Parathyroid adenoma (tissue), 2 donors: ENCODE results near the gene KCTD1.

Source experiments
- H2AFZ ChIP-seq: fragments of 300-600 bp; sonication (generic); one replicate; pipeline ENCODE4 v1.7.0; 2017; ENCODE audit warnings: antibody characterized with exemption, mild to moderate bottlenecking
- H3K27ac ChIP-seq: fragments of 300-600 bp; sonication (generic); one replicate; pipeline ENCODE4 v1.7.0; 2017
- H3K27me3 ChIP-seq: fragments of 300-600 bp; sonication (generic); one replicate; pipeline ENCODE4 v1.7.0; 2017; ENCODE audit warnings: low read length; ENCODE audit not compliant: control insufficient read depth, insufficient read depth
- H3K36me3 ChIP-seq: fragments of 300-600 bp; sonication (generic); one replicate; pipeline ENCODE4 v1.7.0; 2017; ENCODE audit warnings: low read length; ENCODE audit not compliant: control insufficient read depth, insufficient read depth
- H3K4me1 ChIP-seq: fragments of 300-600 bp; sonication (generic); one replicate; pipeline ENCODE4 v1.7.0; 2017; ENCODE audit warnings: control low read depth
- H3K4me2 ChIP-seq: fragments of 300-600 bp; sonication (generic); one replicate; pipeline ENCODE4 v1.7.0; 2017; ENCODE audit warnings: low read length
- H3K4me3 ChIP-seq: fragments of 300-600 bp; sonication (generic); one replicate; pipeline ENCODE4 v1.7.0; 2017; ENCODE audit warnings: low read depth, low read length
- H3K79me2 ChIP-seq: fragments of 300-600 bp; sonication (generic); one replicate; pipeline ENCODE4 v1.7.0; 2017; ENCODE audit warnings: control low read depth
- H3K9ac ChIP-seq: fragments of 300-600 bp; sonication (generic); one replicate; pipeline ENCODE4 v1.7.0; 2017; ENCODE audit warnings: mild to moderate bottlenecking
- H3K9me3 ChIP-seq: fragments of 300-600 bp; sonication (generic); one replicate; pipeline ENCODE4 v1.7.0; 2017; ENCODE audit warnings: low read length; ENCODE audit not compliant: control insufficient read depth
- TF ChIP-seq, protein P1 (sequence below): fragments of 300-600 bp; sonication (generic); IDR thresholded peaks from one replicate; pipeline ENCODE4 v1.7.0; 2017; ENCODE audit warnings: antibody characterized with exemption, mild to moderate bottlenecking
- donor health status: primary hyperparathyroidism.

KCTD1 gene

DNA sequence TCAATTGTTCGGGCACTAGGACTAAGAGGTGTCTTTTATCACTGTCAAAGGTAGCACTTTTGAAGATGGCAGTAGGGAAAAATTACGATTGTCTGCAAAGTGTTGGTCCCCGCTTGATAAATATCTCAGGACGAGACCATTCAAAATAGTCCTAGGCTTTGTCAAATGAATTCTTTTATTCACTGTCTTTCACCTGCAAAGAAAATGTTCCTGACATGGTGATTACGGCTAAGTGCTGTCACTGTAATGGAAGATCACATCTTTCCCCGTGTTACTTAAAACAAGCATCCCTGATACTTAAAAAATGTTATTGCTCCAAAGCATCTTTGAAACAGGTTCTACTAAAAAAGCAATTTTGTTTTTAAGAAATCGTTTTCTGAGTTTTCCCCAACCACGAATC lies 71.7 kb downstream of the KCTD1 start:
- no peaks in the 10 kb centered on the region for H3K36me3 ChIP-seq
- H3K27me3 ChIP-seq, result no peaks in the 10 kb centered on the region
- no peaks in the 10 kb centered on the region for H3K9me3 ChIP-seq
- TF ChIP-seq, protein P1, sequence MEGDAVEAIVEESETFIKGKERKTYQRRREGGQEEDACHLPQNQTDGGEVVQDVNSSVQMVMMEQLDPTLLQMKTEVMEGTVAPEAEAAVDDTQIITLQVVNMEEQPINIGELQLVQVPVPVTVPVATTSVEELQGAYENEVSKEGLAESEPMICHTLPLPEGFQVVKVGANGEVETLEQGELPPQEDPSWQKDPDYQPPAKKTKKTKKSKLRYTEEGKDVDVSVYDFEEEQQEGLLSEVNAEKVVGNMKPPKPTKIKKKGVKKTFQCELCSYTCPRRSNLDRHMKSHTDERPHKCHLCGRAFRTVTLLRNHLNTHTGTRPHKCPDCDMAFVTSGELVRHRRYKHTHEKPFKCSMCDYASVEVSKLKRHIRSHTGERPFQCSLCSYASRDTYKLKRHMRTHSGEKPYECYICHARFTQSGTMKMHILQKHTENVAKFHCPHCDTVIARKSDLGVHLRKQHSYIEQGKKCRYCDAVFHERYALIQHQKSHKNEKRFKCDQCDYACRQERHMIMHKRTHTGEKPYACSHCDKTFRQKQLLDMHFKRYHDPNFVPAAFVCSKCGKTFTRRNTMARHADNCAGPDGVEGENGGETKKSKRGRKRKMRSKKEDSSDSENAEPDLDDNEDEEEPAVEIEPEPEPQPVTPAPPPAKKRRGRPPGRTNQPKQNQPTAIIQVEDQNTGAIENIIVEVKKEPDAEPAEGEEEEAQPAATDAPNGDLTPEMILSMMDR, result no peak
- H2AFZ ChIP-seq, result no peak overlapping the region
- H3K4me3 ChIP-seq, result no peak overlapping the region
- no peaks in the 10 kb centered on the region for H3K4me1 ChIP-seq
- no peak overlapping the region for H3K27ac ChIP-seq
- no peaks in the 10 kb centered on the region for H3K79me2 ChIP-seq
- no peak overlapping the region for H3K4me2 ChIP-seq
- no peak overlapping the region for H3K9ac ChIP-seq

DNA sequence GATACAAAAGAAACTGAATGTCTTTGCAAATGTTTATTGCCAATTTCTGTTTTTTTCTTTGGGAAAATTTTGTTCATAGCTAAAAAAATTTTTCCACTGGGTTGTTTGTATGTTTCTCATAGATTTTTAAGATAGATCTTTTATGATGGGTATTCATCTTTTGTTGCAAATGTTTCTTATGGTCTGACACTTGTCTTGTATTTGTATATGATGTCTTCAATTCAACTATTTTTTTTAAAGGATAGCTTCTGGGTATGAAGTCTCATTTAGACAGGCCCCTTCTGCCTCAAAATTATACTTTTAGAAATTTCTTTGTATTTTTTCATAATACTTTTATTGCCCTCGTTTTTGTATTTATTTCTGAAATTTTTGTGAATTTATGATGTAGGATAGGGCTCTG lies 73.8 kb downstream of the KCTD1 start:
- TF ChIP-seq, protein P1, result no peak
- H3K4me1 ChIP-seq, result no peaks in the 10 kb centered on the region
- H3K4me2 ChIP-seq, result no peak overlapping the region
- H3K9ac ChIP-seq, result no peak overlapping the region
- no peaks in the 10 kb centered on the region for H3K79me2 ChIP-seq
- H2AFZ ChIP-seq, result no peak overlapping the region
- no peaks in the 10 kb centered on the region for H3K9me3 ChIP-seq
- H3K4me3 ChIP-seq, result no peak overlapping the region
- no peaks in the 10 kb centered on the region for H3K27me3 ChIP-seq
- no peaks in the 10 kb centered on the region for H3K36me3 ChIP-seq
- H3K27ac ChIP-seq, result no peak overlapping the region

DNA sequence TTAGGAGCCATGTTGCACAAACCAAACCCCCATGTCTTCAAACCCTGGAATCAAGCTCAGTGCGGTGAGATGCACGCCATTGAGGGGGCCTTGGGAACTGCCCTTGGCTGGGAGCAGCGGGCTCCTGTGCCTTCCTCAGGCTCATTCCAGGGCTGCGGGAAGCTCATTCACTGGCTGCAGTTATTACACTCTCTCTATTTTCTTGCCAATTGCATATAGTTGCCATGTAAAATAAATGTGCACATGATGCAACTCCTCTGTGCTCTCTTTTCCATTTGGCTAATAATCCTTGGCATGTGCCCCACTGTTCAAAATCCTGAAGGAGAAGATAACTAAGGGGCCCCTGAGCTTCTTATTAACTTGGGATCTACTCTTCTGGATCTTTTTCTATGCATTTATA lies 74.7 kb downstream of the KCTD1 start:
- Histone ChIP-seq H3K4me2 (no peak overlapping the region), H3K9me3 (no peaks in the 10 kb centered on the region), H2AFZ (no peak overlapping the region), H3K36me3 (no peaks in the 10 kb centered on the region), H3K79me2 (no peaks in the 10 kb centered on the region), H3K4me3 (no peak overlapping the region), H3K4me1 (no peaks in the 10 kb centered on the region), H3K9ac (no peak overlapping the region), H3K27ac (no peak overlapping the region), H3K27me3 (no peaks in the 10 kb centered on the region)
- TF ChIP-seq, protein P1, result no peak

DNA sequence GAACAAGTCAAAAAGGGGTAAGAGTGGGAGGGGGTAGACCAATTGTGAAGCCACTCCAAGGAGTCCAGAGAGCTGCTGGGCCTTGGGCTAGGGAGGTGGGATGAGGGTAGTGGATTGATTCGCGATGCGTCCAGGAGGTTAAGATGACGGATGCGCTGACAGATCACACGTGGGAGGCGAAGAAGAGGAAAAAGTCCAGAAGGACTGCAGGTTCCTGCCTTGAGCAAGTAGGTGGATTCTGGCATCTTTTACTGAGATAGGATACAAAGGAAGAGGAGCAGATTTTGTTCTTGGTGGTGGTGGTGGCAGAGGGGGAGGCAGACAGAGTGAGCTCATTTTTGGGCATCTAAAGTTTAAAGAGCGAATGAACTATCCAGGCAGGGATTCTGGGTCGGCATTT lies 76.5 kb downstream of the KCTD1 start:
- Histone ChIP-seq H3K4me2 (no peak overlapping the region), H3K27ac (no peak overlapping the region), H3K36me3 (no peaks in the 10 kb centered on the region)

DNA sequence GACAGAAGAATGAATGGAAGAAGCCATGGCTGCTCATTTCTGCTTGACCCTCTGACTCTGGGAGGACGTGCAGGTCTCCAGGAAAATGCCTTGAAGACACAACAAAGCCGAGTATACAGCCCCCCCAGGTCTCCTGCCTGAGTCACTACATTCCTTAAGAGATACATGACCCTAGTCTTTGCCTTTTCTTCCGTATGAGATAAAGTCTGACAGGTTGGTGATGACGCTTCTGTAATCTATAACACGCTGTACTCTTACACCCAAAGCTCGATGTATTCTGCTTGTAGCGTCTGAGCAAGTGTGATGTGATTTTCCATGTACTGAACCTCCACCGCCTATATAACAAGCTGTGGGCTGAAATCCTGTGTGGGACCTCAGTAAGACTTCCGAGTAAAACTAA lies 77.3 kb downstream of the KCTD1 start:
- Histone ChIP-seq H3K4me2 (no peak overlapping the region), H3K9me3 (no peaks in the 10 kb centered on the region), H3K36me3 (no peaks in the 10 kb centered on the region), H3K79me2 (no peaks in the 10 kb centered on the region), H3K4me3 (no peak overlapping the region), H3K27me3 (no peaks in the 10 kb centered on the region), H3K9ac (no peak overlapping the region), H3K4me1 (no peaks in the 10 kb centered on the region), H2AFZ (no peak overlapping the region), H3K27ac (no peak overlapping the region)
- TF ChIP-seq, protein P1, result no peak

More for the DNA sequence above, 76.5 kb downstream of the KCTD1 start:
- Histone ChIP-seq H3K9ac (no peak overlapping the region), H3K4me3 (no peak overlapping the region), H3K79me2 (no peaks in the 10 kb centered on the region), H3K27me3 (no peaks in the 10 kb centered on the region), H2AFZ (no peak overlapping the region), H3K4me1 (no peaks in the 10 kb centered on the region), H3K9me3 (no peaks in the 10 kb centered on the region)
- TF ChIP-seq, protein P1, result no peak
